ENCODE data around the gene IRAK3.

Gene IRAK3

GRCh38 chr12:66188584-66189485, at the start of gene IRAK3:
Gene IRAK3, plus strand, starts transcription at chr12:66189214. Its CDS starts 86 bp downstream, at chr12:66189300.
- no peak for DNase-seq (ENCODE audit: low spot score)

GRCh38 chr12:66139328-66139727, 49.7 kb upstream of the IRAK3 start:
- no peak for DNase-seq (ENCODE audit: low spot score)

- DNase-seq (ENCODE audit: low spot score) = no peak
Measured at GRCh38 chr12:66140731-66141130, 48.3 kb upstream of the IRAK3 start.

- DNase-seq (ENCODE audit: low spot score) = no peak
Measured at GRCh38 chr12:66141299-66141698, 47.7 kb upstream of the IRAK3 start.

- DNase-seq (ENCODE audit: low spot score) = no peak
Measured at GRCh38 chr12:66142826-66143225, 46.2 kb upstream of the IRAK3 start.

GRCh38 chr12:66143868-66144267, 45.1 kb upstream of the IRAK3 start:
- no peak for DNase-seq (ENCODE audit: low spot score)

GRCh38 chr12:66144791-66145754, 43.9 kb upstream of the IRAK3 start:
- DNase-seq (ENCODE audit: low spot score) = no peak

- DNase-seq (ENCODE audit: low spot score) = peak; percentile 12
Measured at GRCh38 chr12:66149702-66150398, 39.2 kb upstream of the IRAK3 start.

GRCh38 chr12:66152732-66153131, 36.3 kb upstream of the IRAK3 start:
- no peak for DNase-seq (ENCODE audit: low spot score)

GRCh38 chr12:66154776-66155175, 34.2 kb upstream of the IRAK3 start:
- DNase-seq (ENCODE audit: low spot score) = no peak

- DNase-seq (ENCODE audit: low spot score) = no peak
Measured at GRCh38 chr12:66156654-66157053, 32.4 kb upstream of the IRAK3 start.

- no peak for DNase-seq (ENCODE audit: low spot score)
Measured at GRCh38 chr12:66159123-66159522, 29.9 kb upstream of the IRAK3 start.

GRCh38 chr12:66160704-66161103, 28.3 kb upstream of the IRAK3 start:
- no peak for DNase-seq (ENCODE audit: low spot score)

- DNase-seq (ENCODE audit: low spot score) = no peak
Measured at GRCh38 chr12:66162701-66163100, 26.3 kb upstream of the IRAK3 start.

GRCh38 chr12:66163289-66163688, 25.7 kb upstream of the IRAK3 start:
- DNase-seq (ENCODE audit: low spot score) = no peak

- no peak for DNase-seq (ENCODE audit: low spot score)
Measured at GRCh38 chr12:66164349-66164821, 24.6 kb upstream of the IRAK3 start.

- no peak for DNase-seq (ENCODE audit: low spot score)
Measured at GRCh38 chr12:66165141-66165540, 23.9 kb upstream of the IRAK3 start.

- DNase-seq (ENCODE audit: low spot score) = no peak
Measured at GRCh38 chr12:66166561-66166960, 22.5 kb upstream of the IRAK3 start.

- DNase-seq (ENCODE audit: low spot score) = no peak
Measured at GRCh38 chr12:66168410-66168809, 20.6 kb upstream of the IRAK3 start.

GRCh38 chr12:66169221-66170170, 19.5 kb upstream of the IRAK3 start, which contains the start of gene TMBIM4:
Gene TMBIM4, minus strand, starts transcription at chr12:66169996. Its CDS starts 45 bp downstream, at chr12:66169951.
- DNase-seq (ENCODE audit: low spot score) = peak; percentile 81

- no peak for DNase-seq (ENCODE audit: low spot score)
Measured at GRCh38 chr12:66170606-66171005, 18.4 kb upstream of the IRAK3 start.

Data from hematopoietic multipotent progenitor cell treated with erythropoietin and hydrocortisone succinate and interleukin-3 and kit ligand, for 17 days (in vitro differentiated cells).